22Rv1 (cell line): ENCODE results near the gene RPGRIP1L.
A peak's percentile ranks its signal among the peaks of the same experiment; 100 is the strongest.

Experiments
- H3K27ac ChIP-seq: fragments of 450-650 bp; 2 replicates; pipeline ENCODE4 v1.5.1; 2017
- ZFX ChIP-seq: fragments of 450-650 bp; IDR thresholded peaks from 2 replicates; pipeline ENCODE4 v1.6.1; 2017; ENCODE audit warnings: antibody characterized with exemption, borderline replicate concordance
- TF ChIP-seq, protein P1 (sequence below): fragments of 450-650 bp; IDR thresholded peaks from 2 replicates; pipeline ENCODE4 v1.5.1; 2017; ENCODE audit warnings: mild to moderate bottlenecking

The RPGRIP1L gene

DNA sequence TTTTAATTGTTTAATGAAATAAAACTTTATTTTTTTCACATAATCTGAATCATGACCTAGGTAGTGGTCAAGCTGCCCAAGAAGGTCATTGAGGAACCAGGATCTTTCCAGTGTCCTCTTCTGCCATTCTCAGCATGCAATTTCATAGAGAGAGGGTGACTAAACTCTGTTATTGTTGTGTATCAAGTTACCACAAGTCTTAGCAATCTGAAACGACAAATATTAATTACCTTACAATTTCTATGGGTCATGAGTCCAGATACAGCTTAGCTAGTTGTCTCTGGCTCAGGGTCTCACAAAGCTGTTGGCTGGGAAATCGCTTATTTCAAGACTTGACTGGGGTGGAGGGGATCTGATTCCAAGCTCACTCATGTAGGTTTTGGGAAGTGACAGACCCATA lies 37.9 kb upstream of the RPGRIP1L start:
- TF ChIP-seq, protein P1, sequence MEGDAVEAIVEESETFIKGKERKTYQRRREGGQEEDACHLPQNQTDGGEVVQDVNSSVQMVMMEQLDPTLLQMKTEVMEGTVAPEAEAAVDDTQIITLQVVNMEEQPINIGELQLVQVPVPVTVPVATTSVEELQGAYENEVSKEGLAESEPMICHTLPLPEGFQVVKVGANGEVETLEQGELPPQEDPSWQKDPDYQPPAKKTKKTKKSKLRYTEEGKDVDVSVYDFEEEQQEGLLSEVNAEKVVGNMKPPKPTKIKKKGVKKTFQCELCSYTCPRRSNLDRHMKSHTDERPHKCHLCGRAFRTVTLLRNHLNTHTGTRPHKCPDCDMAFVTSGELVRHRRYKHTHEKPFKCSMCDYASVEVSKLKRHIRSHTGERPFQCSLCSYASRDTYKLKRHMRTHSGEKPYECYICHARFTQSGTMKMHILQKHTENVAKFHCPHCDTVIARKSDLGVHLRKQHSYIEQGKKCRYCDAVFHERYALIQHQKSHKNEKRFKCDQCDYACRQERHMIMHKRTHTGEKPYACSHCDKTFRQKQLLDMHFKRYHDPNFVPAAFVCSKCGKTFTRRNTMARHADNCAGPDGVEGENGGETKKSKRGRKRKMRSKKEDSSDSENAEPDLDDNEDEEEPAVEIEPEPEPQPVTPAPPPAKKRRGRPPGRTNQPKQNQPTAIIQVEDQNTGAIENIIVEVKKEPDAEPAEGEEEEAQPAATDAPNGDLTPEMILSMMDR, result no peak
- no peak for TF ChIP-seq ZFX

DNA sequence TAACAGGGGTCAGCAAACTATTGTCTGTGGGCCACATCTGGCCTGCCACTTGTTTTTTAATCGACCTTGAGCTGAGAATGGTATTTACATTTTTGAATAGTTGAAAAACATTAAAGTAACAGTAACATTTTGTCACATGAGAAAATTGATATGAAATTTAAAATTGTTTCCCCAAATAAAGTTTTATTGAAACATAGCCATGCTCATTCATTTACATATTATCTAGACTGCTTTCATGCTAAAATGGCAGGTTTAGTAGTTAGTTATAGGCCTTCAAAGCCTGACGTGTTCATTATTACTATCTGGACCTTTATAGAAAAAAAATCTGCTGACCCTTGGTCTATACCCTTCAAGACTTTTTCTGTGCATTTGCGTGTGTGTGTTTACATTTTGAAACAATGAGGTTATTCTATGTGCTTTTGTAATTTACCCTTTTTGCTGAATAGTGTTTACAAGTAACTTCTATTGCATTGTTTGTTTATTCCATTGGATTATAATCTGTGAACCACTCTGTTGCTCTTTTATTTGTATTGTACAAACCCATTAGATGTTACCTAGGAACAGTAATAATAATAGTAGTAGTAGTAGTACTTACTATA lies 37.4 kb upstream of the RPGRIP1L start:
- peak overlapping the region; percentile 72 for H3K27ac ChIP-seq
- TF ChIP-seq, protein P1, result no peak
- TF ChIP-seq ZFX, result no peak

More for the DNA sequence above, 37.9 kb upstream of the RPGRIP1L start:
- peak overlapping the region; percentile 72 for H3K27ac ChIP-seq

DNA sequence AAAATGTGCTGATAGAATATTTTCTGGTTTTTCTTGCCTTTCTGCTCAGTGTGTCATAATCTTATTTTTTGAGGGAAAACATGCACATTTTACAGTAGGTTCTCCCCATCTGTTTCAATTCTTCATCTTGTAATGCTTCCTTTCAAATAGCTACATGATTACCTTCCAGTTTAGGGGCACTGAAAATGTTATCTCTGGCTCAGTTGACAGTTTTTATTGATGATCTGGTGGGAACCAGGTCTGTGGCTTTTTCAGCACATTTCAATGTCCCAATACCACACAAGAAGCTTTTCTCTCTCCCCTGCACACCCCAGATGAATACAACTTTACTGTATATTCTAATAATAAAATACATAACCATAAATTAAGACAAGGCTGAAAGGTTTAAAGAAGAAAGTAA lies 36.8 kb upstream of the RPGRIP1L start:
- no peak for TF ChIP-seq ZFX

DNA sequence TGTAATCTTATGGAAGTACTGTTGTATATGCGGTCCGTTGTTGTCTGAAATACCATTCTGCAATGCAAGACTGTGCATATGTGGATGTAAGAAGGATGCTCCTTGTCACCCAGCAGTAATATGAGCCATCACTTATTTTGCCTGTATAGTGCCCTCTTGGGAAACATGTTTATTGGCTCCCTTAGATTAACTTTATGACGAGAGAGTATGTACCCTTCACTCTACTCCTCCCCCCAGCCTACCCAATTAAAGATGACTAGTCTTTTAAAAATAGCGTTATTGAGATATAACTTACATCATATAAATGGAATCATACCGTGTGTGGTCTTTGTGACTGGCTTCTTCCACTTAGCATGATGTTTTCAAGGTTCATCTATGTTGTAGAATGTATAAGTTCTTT lies 33.9 kb upstream of the RPGRIP1L start:
- TF ChIP-seq ZFX, result no peak
- TF ChIP-seq, protein P1, result no peak
- H3K27ac ChIP-seq, result peak overlapping the region; percentile 84

More for the DNA sequence above, 36.8 kb upstream of the RPGRIP1L start:
- H3K27ac ChIP-seq, result peak overlapping the region; percentile 72

DNA sequence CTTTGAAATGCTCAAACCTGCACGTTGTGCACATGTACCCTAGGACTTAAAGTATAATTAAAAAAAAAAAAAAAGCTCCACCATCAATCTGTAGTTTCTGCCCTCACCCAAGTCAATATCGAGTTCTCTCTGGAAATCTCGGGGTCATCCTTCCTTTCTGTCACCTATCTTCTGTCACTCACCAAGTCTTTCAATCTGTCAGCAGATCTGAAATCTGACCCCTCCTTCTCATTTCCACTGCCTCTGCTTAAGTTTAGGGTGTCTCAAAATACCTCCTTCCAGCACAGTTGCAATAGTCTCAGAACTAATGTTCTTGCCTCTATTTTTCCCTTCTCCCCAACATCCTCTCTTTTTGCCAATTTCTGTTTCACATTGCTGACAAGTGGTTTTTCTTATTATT lies 32.6 kb upstream of the RPGRIP1L start:
- H3K27ac ChIP-seq, result peak overlapping the region; percentile 84; the same call in 1 of the 2 replicates
- TF ChIP-seq, protein P1, result no peak
- TF ChIP-seq ZFX, result no peak

DNA sequence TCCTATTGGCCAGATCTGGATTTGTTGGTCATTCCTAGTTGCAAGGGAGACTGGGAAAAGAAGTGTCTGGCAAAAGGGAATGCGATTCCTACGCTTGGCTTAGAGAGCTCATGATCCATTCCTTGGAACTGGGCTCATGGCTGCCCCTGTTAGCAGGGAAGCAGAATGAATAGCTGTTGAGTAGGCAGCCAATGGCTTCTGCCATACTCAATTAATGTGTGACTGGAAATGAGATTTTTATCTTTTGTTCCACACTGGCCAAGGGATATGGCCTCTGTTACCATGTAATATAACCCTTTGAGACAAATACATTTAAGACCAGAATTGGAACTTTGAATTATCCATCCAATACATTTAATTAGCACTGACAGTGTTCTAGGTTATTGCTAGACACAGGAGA lies 31.2 kb upstream of the RPGRIP1L start:
- peak overlapping the region; percentile 84 for H3K27ac ChIP-seq
- TF ChIP-seq, protein P1, result no peak
- no peak for TF ChIP-seq ZFX

DNA sequence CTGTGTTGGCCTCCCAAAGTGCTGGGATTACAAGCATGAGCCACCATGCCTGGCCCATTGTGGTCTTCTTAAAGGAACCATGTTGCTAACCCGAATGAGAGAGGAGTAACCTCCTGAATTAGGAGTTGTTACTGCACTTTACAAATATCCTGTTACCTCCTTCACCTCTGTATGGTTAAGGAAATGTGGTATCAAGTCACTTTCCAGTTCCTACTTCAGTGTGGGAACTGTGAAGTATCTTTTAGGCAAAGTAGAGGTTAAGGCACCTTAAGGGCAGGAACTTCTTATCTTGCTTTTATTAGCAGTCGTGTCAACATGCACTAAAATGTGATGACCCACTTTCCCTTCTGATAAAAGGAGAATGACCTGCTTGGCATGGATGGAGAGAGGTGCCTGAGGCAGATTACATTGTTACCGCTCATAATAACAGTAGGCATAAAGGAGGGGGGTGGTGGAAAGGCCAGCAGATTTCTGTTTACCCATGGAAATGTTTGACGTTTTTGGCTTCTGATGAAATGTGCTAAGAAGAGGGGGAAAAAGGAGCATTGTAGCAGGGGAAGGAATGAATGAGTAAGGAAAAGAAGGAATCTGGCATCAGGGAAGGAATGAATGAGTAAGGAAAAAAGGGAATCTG lies 28.8 kb upstream of the RPGRIP1L start:
- TF ChIP-seq, protein P1, result no peak

More for the DNA sequence above, 28.8 kb upstream of the RPGRIP1L start:
- peak overlapping the region; percentile 84 for H3K27ac ChIP-seq
